HG03039 (cell line): ENCODE data around the gene MGST1.
"Not testable (repeated sequence)": the region's sequence is repeated elsewhere in the genome, so short reads cannot be mapped to it uniquely, and the experiment has no call there.

Source experiments
- ATAC-seq: cut with Tn5 transposase; IDR thresholded peaks from one replicate; pipeline ENCODE4 v1.9.1; 2021; ENCODE audit warnings: mild to moderate bottlenecking, moderate library complexity; ENCODE audit not compliant: unreplicated experiment

Gene MGST1

GRCh38 chr12:16350682-16351081, 3.2 kb downstream of the MGST1 start:
- no peak for ATAC-seq

GRCh38 chr12:16352481-16352880, 5.0 kb downstream of the MGST1 start:
- no peak for ATAC-seq

GRCh38 chr12:16358878-16359277, 11.4 kb downstream of the MGST1 start:
- no peak for ATAC-seq

- ATAC-seq = no peak
Observed at GRCh38 chr12:16359512-16360491, 12.4 kb downstream of the MGST1 start.

GRCh38 chr12:16361142-16361783, 13.8 kb downstream of the MGST1 start:
- ATAC-seq = no peak

- ATAC-seq = no peak
Observed at GRCh38 chr12:16362550-16362949, 15.1 kb downstream of the MGST1 start.

GRCh38 chr12:16369156-16369555, 21.7 kb downstream of the MGST1 start:
- no peak for ATAC-seq

- ATAC-seq = no peak
Observed at GRCh38 chr12:16370096-16370495, 22.7 kb downstream of the MGST1 start.

- not testable (repeated sequence) for ATAC-seq
Observed at GRCh38 chr12:16382652-16383312, 35.3 kb downstream of the MGST1 start.

GRCh38 chr12:16384732-16385131, 37.3 kb downstream of the MGST1 start:
- no peak for ATAC-seq

- no peak for ATAC-seq
Observed at GRCh38 chr12:16385782-16386646, 38.6 kb downstream of the MGST1 start.

GRCh38 chr12:16387919-16388318, 40.5 kb downstream of the MGST1 start:
- no peak for ATAC-seq

GRCh38 chr12:16389594-16389993, 42.1 kb downstream of the MGST1 start:
- no peak for ATAC-seq

- no peak for ATAC-seq
Observed at GRCh38 chr12:16392846-16393535, 45.5 kb downstream of the MGST1 start.

GRCh38 chr12:16399101-16399500, 51.7 kb downstream of the MGST1 start:
- ATAC-seq = no peak

GRCh38 chr12:16401835-16402234, 54.4 kb downstream of the MGST1 start:
- not testable (repeated sequence) for ATAC-seq

- no peak for ATAC-seq
Observed at GRCh38 chr12:16407346-16407745, 59.9 kb downstream of the MGST1 start.
